ENCODE measurements around the gene VANGL1.

VANGL1 gene

GRCh38 chr1:115656461-115657077 is 14.8 kb downstream of the VANGL1 start:
- TF ChIP-seq, protein P1, sequence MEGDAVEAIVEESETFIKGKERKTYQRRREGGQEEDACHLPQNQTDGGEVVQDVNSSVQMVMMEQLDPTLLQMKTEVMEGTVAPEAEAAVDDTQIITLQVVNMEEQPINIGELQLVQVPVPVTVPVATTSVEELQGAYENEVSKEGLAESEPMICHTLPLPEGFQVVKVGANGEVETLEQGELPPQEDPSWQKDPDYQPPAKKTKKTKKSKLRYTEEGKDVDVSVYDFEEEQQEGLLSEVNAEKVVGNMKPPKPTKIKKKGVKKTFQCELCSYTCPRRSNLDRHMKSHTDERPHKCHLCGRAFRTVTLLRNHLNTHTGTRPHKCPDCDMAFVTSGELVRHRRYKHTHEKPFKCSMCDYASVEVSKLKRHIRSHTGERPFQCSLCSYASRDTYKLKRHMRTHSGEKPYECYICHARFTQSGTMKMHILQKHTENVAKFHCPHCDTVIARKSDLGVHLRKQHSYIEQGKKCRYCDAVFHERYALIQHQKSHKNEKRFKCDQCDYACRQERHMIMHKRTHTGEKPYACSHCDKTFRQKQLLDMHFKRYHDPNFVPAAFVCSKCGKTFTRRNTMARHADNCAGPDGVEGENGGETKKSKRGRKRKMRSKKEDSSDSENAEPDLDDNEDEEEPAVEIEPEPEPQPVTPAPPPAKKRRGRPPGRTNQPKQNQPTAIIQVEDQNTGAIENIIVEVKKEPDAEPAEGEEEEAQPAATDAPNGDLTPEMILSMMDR (IDR thresholded peaks at IDR 0.05; ENCODE audit: low read depth, low read length, missing control alignments): no peak

DNA sequence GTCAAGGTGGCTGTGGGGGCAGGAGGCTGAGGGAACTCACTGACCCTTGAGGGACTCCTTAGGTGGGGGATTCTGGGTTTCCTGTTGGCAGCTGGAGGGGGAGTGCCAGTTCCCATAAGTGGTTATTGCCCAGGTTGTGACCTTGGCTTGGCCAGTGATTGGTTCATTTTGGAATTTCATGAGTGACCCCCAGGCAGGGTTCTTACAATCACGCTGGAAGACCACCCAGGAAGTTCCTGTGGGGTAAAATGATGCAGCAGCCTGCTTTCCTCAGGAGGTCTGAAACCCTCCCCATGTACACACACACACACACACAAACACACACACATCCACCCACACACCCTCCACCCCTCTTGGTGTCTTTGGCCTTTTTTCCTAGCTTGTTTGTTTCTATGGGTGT is 16.9 kb downstream of the VANGL1 start:
- in situ Hi-C loops (cut with HindIII; ENCODE audit: low pct_ligation_motif_present, low sequenced_read_pairs): no loop called here
- Histone ChIP-seq H3K36me3 (replicated peaks) (peaks cover 16% of the 10 kb centered on the region), H3K4me3 (ENCODE audit: low read depth, low read length) (no peak overlapping the region)

More at GRCh38 chr1:115656461-115657077, 14.8 kb downstream of the VANGL1 start:
- Histone ChIP-seq H3K4me3 (ENCODE audit: low read depth, low read length) (no peak overlapping the region), H3K36me3 (replicated peaks) (peaks cover 13% of the 10 kb centered on the region), H3K27me3 (replicated peaks) (no peaks in the 10 kb centered on the region), H3K27ac (no peak overlapping the region)
- no peak for DNase-seq
- in situ Hi-C loops (cut with HindIII; ENCODE audit: low pct_ligation_motif_present, low sequenced_read_pairs): no loop called here

GRCh38 chr1:115660151-115660550 is 18.4 kb downstream of the VANGL1 start:
- Histone ChIP-seq H3K36me3 (replicated peaks) (peaks cover 30% of the 10 kb centered on the region), H3K27me3 (replicated peaks) (no peaks in the 10 kb centered on the region), H3K27ac (no peak overlapping the region), H3K4me3 (ENCODE audit: low read depth, low read length) (no peak overlapping the region)
- in situ Hi-C loops (cut with HindIII; ENCODE audit: low pct_ligation_motif_present, low sequenced_read_pairs): no loop called here
- DNase-seq: no peak
- TF ChIP-seq, protein P1 (IDR thresholded peaks at IDR 0.05; ENCODE audit: low read depth, low read length, missing control alignments): no peak

More for the DNA sequence above, 16.9 kb downstream of the VANGL1 start:
- no peak overlapping the region for H3K27ac ChIP-seq
- no peaks in the 10 kb centered on the region for H3K27me3 ChIP-seq (replicated peaks)
- DNase-seq: no peak
- TF ChIP-seq, protein P1 (IDR thresholded peaks at IDR 0.05; ENCODE audit: low read depth, low read length, missing control alignments): no peak

- no peak for DNase-seq
- Histone ChIP-seq H3K36me3 (replicated peaks) (peaks cover 34% of the 10 kb centered on the region), H3K27ac (no peak overlapping the region), H3K27me3 (replicated peaks) (no peaks in the 10 kb centered on the region), H3K4me3 (ENCODE audit: low read depth, low read length) (no peak overlapping the region)
- in situ Hi-C loops (cut with HindIII; ENCODE audit: low pct_ligation_motif_present, low sequenced_read_pairs): no loop called here
- TF ChIP-seq, protein P1 (IDR thresholded peaks at IDR 0.05; ENCODE audit: low read depth, low read length, missing control alignments): no peak
These were observed 19.4 kb downstream of the VANGL1 start for GRCh38 chr1:115661157-115661556.

GRCh38 chr1:115665319-115666096 is 23.7 kb downstream of the VANGL1 start:
- in situ Hi-C loops (cut with HindIII; ENCODE audit: low pct_ligation_motif_present, low sequenced_read_pairs): no loop called here

More at GRCh38 chr1:115665319-115666096, 23.7 kb downstream of the VANGL1 start:
- no peak for DNase-seq
- Histone ChIP-seq H3K4me3 (ENCODE audit: low read depth, low read length) (no peak overlapping the region), H3K27me3 (replicated peaks) (no peaks in the 10 kb centered on the region), H3K36me3 (replicated peaks) (peaks cover 30% of the 10 kb centered on the region), H3K27ac (no peak overlapping the region)
- TF ChIP-seq, protein P1 (IDR thresholded peaks at IDR 0.05; ENCODE audit: low read depth, low read length, missing control alignments): no peak

Measured in brain microvascular endothelial cell (primary cell).